Suprapubic skin (tissue), 4 donors: ENCODE results near the gene EPX.

Source experiments
- EP300 ChIP-seq: sonication (generic); formaldehyde crosslinking; IDR thresholded peaks from one replicate; pipeline ENCODE4 v1.6.1; 2017; ENCODE audit warnings: antibody characterized with exemption
- POLR2AphosphoS5 ChIP-seq, 3 donors: sonication (generic); formaldehyde crosslinking; IDR thresholded peaks; one replicate each; pipeline ENCODE4 v1.6.1; 2017; ENCODE audit warnings: antibody characterized with exemption in 3 of 3
- TF ChIP-seq, protein P1 (sequence below), 2 donors: fragments of 200-600 bp in 1 of 2; fragments of 450-650 bp in 1 of 2; sonication (generic) in 1 of 2; IDR thresholded peaks; one replicate each; pipeline ENCODE4 v1.5.1; 2016 to 2019; ENCODE audit warnings: antibody characterized with exemption in 2 of 2, mild to moderate bottlenecking in 1 of 2, moderate library complexity in 1 of 2

- TF ChIP-seq, protein P1, sequence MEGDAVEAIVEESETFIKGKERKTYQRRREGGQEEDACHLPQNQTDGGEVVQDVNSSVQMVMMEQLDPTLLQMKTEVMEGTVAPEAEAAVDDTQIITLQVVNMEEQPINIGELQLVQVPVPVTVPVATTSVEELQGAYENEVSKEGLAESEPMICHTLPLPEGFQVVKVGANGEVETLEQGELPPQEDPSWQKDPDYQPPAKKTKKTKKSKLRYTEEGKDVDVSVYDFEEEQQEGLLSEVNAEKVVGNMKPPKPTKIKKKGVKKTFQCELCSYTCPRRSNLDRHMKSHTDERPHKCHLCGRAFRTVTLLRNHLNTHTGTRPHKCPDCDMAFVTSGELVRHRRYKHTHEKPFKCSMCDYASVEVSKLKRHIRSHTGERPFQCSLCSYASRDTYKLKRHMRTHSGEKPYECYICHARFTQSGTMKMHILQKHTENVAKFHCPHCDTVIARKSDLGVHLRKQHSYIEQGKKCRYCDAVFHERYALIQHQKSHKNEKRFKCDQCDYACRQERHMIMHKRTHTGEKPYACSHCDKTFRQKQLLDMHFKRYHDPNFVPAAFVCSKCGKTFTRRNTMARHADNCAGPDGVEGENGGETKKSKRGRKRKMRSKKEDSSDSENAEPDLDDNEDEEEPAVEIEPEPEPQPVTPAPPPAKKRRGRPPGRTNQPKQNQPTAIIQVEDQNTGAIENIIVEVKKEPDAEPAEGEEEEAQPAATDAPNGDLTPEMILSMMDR (IDR thresholded peaks at IDR 0.05), result no peak
- no peak for TF ChIP-seq EP300
- TF ChIP-seq POLR2AphosphoS5 (IDR thresholded peaks at IDR 0.05), result no peak
Observed at GRCh38 chr17:58153046-58153445, 39.5 kb upstream of the EPX start.
